GM21381 (cell line): ENCODE data around the gene FAM107B.

Source experiments
- ATAC-seq: cut with Tn5 transposase; IDR thresholded peaks from one replicate; pipeline ENCODE4 v1.9.1; 2021; ENCODE audit warnings: mild to moderate bottlenecking, moderate library complexity; ENCODE audit not compliant: unreplicated experiment

FAM107B gene

DNA sequence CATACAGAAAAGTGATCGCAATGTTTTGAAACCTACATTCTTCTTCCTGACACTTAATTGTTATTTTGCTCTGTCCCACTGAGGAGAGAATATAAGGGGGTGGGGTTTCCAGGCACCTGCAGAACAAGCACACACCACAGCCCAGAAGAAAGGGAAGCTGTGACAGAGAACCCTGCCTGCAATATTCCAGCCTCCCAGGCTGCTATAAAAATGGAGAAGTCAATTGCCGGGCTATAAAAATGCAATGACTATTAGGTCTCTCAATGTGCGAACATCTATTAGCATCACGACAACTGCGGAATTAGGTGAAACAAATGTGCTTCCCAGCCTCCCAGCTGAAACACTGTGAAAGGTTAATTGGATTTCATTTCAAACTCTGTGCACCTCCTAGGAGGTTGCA, 298.7 kb downstream of the FAM107B start:
- no peak for ATAC-seq

DNA sequence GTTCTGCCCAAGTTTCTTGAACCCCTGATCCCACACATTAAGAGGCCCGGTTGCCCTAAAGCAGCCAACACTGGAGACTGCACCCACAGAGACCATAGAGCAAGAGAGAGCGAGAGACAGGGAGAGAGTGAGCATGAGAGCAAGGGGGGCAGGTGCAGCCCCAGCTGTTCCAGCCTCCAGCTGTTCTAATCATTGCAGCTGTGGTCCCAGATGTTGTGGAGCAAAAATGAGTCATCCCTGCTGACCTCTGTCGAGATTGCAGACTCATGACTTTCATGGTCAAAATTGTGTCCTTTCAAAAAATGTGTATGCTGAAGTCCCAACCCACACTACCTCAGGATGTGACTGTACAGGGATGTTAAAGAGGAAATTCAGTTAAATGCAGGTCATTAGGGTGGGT, 300.0 kb downstream of the FAM107B start:
- no peak for ATAC-seq

DNA sequence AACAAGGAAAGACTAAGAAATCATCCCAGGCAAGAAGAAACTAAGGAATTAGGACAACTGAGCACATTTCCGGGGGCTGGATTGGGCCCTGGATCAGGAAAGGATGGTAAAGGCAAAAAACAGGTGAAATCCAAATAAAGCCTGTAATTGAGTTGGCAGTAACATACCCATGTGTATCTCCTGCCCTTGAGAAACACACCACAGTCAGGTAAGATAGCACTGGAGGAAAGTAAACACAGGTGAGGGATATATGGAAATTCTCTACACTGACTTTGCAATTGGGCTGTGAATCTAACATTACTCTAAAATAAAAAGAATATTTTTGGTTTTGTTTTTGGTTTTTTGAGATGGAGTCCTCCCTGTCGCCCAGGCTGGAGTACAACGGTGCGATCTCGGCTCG, 303.8 kb downstream of the FAM107B start:
- no peak for ATAC-seq

DNA sequence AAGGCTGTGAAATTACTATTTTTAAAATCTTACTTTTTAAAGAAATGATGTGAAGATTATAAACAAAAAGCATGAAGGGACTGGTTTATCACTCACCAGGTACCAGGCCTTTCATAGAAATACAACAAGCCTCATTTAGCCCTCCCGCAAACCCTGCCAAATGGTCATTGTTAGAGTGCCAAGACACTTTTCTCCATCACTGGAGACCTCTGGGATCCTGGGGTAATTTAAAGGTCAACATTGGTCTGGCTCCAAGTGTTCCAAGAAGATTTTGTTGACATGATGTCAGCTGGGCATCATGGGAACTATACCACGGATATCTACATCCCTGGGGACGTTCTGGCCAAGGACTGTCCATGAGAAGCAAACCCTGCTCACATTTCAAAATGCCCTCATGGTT, 306.0 kb downstream of the FAM107B start:
- no peak for ATAC-seq
